Hypothalamus (tissue), 51 donors: ENCODE data around the gene TXNDC2.
"Not testable (repeated sequence)": the region's sequence is repeated elsewhere in the genome, so short reads cannot be mapped to it uniquely, and the experiment has no call there.

Experiments used
- DNase-seq, 51 donors: peaks; one replicate each; lab custom pipeline; 2025; lab: John Stamatoyannopoulos, UW

Gene TXNDC2

DNA sequence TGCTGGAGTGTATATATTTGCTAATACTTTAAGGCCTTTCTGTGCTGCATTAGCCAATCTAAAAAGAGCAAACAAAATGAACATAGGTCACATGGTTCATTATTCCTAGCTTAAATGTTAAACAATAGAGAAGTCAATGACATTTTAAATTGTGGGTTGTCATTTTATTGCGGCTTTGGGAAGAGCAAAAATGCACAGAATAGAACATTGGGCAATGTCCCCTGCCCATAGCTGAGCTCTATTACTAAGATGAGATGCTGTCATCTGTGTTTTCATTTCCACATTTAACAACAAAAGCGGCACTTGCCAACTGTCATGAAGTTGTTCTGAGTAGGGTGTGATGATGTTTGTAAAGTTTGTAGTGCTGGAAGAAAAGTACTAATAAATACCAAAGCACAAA lies 24.9 kb downstream of the TXNDC2 start:
- no peak for DNase-seq

DNA sequence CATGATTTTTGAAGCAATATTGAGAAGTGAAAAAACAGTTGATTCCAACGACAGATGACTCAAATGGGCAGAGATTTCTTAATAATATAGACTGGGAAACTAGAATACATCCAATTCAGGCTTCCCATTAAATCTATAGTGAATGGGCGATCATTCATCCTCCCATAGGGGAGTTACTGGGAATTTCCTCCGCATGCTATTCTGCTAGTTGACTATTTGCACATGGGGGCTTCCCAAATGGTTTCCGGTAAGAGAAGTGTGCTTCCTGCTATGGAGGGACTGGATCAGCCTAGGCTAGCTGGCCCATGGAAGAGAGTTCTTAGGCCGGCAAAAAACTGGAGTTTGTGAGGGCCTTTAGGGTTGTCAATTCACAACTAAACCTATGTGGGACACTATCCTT lies 25.5 kb downstream of the TXNDC2 start:
- DNase-seq = no peak

DNA sequence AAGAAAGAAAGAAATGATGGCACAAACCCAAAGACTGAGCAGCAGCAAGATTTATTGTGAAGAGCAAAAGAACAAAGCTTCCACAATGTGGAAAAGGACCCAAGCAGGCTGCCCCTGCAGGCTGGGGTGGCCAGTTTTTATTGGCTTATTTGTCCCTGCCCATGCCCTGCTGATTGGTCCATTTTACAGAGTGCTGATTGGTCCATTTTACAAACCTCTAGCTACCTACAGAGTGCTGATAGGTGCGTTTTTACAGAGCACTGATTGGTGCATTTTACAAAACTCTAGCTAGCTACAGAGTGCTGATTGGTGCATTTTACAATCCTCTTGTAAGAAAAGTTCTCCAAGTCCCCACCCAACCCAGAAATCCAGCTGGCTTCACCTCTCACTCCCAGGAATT lies 26.5 kb downstream of the TXNDC2 start:
- not testable (repeated sequence) for DNase-seq

DNA sequence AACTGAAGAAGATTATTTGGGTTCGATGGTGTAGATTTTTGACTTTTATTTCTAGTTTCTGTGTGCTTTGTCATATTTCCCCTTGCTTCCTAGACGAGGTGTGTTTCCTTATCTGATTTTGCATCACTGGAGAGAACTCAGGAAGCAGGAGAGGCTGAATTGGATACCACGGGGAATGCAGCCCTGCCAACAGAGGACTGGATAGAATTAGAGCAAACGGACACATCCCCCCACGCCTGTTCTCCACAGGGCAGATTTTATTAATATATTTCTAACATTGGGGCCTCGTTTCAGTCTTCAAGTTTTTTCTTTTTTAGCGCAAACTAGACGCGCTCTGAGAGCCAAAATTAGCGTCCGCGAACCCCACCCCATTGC lies 27.4 kb downstream of the TXNDC2 start:
- DNase-seq = no peak

DNA sequence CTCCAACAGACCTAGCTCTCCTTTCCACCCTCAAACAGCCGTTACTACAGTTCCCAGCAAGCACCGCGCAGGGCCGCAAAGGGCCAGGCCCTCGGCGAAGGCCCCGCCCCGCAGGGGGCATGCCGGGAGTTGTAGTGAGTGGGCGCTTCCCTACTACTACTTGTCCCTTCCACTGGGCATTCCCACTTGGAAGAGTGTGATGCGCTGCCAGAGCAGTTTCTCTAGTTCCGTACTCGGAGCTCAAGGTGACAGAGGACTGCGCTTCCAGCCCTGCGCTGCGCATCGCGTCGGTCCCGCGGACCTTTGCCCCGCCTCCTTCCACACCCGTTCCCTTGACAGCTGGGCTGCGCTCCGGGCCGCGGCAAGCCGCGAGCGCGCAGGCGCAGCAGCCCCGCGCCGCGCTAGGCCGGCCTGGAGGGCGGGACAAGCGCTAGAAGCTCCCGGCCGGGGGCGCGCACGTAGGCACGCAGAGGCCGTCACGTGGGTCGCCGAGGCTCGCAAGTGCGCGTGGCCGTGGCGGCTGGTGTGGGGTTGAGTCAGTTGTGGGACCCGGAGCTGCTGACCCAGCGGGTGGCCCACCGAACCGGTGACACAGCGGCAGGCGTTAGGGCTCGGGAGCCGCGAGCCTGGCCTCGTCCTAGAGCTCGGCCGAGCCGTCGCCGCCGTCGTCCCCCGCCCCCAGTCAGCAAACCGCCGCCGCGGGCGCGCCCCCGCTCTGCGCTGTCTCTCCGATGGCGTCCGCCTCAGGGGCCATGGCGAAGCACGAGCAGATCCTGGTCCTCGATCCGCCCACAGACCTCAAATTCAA lies 28.0 kb downstream of the TXNDC2 start, which contains the start of gene VAPA:
Gene VAPA, plus strand, starts transcription at position 491 of the 808 bp plus-strand sequence. Its CDS starts 241 bp downstream, at position 732.
- DNase-seq = peak; percentile 82 to 100 (median 96)

DNA sequence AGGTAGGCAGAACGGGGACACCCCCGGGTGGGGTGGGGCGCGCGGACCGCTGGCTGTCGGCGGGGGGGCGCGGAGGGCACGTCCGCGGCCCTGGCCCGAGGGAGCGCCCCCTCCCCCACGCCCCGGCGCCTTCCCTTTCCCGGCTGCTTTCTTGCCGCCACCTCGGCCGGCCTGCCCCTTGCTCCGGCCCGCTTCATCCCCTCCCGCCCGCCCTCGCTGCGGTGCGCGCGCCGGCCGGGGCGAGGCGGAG lies 28.5 kb downstream of the TXNDC2 start:
- DNase-seq = peak in 1 of 51 donors; percentile 50

DNA sequence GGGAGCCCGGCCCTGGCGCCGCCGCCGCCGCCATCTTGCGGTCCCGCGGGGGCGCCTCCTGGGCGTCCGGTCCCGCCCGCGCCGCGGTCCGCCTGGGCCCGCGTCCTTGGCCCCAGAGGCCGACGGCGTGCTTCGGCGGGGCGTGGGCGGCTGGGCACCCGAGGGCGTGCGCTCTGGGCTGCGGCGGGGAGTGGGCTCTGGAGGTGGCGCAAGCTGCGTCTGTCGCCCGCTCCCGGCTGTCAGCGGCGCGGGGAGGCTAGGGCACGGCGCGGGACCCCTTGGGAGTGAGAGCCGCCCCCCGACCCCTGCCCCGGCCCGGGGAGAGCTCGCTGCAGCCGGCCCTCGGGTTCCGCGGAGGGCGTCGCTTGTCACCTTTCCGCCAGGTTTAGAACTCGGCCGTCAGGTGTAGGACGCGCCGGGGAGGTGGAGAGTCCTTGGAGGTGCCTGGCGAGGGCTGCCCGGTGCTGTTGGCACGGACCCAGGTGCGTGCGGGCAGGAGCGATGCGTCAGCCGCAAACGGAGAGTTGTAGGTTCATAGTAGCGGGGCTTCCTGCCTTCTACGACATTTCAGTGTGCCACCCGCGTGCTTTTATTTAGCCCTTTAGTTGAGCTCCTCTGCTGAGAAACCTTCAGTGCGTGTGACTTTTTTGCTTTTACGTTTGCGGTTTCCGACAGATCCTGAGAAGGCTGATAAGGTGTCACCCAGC lies 29.0 kb downstream of the TXNDC2 start:
- DNase-seq = peak in 36 of 51 donors; percentile 3 to 65 (median 26)

DNA sequence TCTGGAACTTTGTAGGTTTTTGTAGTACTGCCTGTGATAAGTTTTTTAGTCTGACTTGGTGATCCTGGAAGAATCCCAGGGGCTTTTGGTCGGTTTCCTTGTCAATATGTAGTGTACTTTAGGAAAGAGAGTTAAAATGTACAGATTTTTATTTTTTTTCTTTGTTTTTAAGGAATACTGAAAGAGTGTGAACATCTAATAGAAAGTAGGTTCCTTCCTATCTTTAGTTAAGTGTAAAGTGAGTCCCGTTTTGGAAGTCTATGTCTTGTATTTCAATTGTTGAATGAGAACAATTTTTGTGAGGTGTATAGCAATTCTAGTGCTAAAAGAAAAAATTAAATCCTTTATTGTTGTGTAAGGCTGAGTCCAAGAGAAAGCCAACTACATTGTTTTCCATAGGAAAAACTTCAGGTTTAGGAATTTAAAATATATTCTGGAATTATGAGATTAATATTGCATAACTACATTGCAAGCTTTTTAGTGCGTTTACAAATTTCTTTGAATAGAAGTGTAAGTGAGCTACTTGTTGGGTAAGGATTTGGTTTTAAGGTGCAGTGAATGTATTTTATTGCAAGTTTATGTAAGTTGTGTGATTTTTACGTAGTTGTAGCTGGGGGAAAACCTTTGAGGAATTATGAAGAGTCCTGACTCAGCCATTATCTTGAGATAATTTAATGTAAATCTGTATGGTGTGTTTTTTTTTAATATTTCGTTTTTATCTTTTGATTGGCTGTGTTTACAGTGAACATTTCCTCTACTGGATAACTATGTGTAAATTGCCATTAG lies 29.7 kb downstream of the TXNDC2 start:
- DNase-seq = no peak

DNA sequence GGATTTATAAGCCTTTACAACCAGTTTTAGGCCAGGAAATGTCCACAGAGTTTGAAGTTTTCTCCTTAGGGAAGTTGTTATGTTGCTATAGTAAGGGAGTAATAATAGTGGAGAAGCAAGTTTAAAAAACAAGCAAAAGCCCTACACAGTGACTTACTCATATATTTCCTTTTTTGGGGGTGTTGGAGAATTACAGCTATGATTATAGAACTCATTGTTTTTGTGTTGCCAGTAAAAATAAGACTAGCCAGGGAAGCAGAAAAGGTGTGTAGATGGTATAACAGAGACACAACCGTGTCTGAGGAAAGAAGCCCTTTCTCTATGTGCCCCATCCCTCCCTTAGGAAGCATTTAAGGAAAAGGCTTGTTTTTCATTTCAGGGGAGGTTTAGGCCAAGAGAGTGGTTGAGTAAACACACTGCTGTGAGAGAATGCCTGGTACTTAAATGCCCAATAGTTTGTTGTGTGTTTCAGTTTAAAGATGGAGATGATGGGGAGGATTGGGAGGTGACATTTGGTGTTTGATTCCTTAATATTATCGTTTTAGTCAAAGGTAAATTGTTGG lies 30.4 kb downstream of the TXNDC2 start:
- DNase-seq = no peak

DNA sequence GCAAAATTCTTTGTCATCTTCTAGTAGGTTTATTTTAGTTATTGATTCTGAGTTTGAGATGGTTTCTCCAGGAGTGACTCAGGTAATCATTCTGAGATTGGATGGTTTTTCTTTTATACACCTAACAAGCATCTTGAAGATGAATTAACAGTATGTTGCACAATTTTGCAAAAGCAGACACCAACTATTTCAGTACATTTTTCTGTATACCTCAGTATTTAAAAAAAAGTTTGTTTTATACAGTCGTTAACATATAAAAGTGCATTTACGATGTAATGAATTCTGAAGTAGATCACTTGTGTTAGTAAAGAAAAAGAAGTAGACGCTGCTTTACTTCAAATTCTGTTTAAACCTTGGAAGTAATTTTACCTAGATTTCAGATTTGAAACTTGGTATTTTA lies 31.0 kb downstream of the TXNDC2 start:
- DNase-seq = no peak

DNA sequence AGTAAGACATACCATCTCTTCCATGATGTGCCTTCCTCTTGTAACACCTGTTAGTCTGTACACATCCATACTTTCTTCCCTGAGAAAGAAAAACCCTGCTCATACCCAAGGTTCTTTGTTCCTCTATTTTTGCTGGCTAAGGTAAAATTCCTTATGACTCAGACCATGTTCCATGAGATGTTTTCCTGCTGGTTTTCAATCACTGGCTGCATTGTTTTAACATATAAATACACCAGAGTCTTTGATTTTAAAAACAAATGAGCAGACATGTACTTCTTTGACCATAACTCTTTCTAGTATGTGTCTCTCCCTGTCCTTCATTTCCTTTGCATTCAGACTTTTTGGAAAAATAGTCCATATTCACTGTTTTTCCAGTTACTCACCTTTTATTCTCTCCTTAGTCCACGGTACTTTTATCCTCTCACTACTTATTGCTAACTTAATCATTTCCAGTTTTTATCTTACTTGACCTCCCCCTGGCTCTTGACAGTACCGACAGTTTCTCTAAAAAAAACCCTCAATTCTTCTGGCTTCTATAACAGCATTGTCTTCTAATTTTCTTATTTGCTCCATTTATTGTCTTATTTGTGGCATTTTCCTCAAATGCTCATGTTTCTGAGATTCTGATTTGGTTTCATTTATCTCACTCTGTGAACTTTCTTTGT lies 32.4 kb downstream of the TXNDC2 start:
- no peak for DNase-seq

DNA sequence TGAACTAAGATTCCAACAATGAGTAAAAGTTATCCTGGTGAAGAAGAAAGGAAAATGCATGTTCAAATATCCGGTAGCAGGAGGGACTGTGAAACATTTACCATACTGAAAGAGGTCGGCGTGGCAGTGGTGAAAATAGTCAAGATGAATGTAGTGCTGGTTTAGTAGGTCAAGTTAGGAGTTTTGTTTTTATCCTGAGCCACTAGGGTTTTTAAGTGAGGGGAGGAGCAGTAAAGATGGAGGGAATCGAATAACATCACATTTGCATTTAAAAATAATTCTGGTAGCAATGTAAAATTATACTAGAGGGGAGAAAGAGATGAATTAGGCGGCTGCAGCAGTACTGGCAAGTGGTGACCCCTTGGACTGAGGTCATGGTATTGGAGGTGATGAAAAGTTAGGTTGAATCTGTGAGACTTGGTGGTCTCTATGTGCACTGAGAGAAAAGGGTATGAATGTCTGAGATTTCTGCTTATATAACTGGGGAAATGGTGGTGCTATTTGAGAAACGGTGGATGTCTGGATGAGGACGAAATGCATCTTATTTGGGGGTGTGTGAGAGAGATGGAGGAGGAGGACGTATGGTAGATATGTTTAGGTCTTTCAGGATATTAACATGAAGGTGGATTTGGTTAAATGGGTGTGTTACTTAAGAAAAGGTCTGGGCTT lies 33.9 kb downstream of the TXNDC2 start:
- no peak for DNase-seq

DNA sequence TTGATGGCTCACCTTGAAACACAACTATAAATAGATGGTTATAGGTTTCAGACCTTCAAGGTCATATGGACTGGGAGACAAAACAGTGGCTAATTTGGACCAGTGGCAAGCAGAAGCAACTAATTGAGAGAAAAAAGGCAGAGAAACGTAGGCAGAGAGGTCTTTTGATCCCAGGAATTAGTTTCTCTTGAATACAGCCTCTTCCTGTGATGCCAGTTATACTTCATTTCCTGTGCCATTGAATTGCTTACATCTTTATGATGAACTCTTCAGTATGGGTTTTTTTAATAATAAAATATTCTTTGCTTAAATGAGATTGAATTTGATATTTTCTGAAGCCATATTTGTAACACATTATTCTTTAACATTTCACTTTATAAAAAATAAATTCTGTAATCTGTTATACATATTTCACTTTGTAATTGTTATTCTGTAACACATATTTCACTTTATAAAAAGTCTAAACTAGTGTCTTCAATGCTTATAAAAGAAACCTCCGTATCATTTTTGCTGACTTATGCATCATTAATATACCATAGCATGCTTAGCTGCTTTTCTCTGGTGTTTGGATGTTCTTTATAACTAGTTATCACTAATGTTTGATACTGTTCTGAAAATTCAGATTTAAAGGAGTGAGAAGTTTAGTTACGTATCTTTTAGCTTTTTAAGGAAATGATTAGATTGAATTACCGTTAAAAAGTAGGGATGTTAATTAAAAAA lies 37.0 kb downstream of the TXNDC2 start:
- no peak for DNase-seq

DNA sequence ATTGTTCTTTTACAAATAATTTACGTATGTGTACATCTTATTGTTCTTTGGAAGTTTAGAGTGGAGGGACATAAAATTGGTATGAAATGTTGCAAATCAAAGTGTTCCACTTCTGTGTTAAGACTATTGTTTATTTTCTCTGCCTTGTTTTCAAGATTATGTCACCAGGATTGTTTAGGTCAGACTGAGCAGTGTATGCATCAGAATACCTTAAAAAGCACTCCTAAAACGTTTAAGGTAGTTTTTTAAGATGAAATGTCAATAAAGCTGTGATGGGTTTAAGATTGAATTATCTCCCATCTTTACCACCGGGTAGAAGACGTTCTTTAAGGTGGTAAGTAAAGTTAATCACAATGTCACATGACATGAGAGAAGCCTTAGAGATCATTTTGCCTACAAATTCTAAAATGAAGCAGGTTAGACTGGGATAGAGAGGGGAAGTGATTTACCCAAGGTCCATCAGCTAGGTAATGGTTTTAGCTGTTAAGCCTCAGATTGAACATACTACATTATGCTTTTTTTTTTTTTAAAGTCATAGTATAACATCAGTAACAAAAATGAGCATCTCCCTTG lies 38.7 kb downstream of the TXNDC2 start:
- DNase-seq = no peak

DNA sequence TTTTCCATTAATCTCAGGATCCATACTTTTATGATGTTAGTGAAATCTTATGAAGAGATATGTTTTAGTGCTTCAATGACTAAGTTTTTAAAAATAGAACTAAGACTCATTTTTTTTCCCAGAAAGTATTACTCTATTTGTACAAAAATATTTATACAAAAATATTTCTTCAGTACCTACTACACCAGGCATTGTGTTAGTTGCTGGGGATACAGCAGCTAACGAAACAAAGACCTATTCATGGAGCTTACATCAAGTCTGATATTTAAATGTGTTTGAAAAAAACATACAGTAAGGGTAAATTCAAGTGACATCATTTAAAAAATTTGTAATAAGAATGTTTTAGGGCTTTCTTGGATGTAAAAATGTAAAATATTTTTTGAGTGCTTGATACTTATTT lies 39.6 kb downstream of the TXNDC2 start:
- DNase-seq = no peak

DNA sequence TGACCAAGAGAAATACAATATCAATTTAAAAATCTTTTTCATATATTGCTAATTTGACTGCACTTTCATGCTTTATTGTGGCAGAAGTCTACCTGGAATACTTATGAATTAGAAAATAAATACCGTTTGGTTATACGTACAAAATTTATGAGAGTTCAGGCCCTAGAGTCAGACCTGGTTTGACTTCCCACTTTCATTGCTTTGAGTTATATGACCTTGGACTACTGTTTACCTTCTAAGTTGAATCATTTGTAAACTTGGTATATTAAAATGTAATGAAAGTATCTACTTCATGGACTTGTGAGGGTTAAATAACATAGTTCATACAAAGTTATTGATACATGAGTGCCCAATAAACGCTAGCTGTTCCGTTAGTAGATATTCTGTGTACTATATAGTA lies 40.0 kb downstream of the TXNDC2 start:
- no peak for DNase-seq

DNA sequence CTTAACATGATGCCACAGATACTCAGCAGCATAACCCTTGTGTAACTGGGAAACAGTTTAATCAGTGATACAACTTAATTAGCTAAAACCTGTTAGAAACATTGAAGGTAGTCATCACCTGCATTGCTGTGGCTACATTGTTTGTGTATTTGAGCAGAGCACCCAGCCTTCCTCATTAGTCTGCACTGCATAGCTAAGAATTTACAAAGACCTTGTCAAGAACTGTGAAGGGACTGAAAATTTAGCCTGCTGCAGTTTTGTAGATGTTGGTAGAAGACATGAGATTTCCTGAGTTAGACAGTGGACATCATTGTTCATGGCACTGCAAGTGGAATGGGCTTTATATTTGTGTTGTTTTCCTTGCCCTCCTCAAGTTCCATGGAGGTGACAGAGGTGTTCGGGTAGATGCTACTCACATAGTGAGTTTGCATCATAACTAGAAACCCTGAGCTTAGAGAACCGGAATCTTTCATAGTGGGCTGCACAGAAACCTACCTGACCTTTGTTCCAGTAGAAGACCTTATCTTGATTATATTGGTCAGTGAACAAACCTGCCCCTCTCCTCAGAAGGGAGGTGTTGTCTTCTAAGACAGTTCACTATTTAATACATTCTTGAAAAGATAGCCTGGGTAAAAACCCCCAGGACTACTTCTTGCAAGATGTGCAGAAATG lies 40.6 kb downstream of the TXNDC2 start:
- DNase-seq = no peak

DNA sequence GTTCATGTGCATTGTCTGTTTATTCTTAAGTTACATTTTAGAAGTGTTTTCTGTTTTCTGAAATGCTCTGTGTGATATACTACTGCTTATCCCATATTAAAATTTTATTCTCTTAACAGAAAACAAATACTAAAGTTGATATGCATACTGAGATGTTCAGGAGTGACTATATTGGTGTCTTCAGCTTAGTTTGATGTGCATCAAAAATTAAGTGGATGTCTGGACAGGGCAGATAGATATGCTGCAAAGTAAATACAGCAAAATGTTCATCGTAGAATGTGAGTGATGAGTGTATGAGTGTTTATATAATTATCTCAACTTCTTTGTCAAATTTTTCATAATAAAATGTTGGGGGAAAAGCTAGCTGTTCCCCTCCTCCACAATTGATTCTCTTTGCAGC lies 41.2 kb downstream of the TXNDC2 start:
- DNase-seq = no peak
